ENCODE measurements around the gene CCDC32.

The CCDC32 gene

DNA sequence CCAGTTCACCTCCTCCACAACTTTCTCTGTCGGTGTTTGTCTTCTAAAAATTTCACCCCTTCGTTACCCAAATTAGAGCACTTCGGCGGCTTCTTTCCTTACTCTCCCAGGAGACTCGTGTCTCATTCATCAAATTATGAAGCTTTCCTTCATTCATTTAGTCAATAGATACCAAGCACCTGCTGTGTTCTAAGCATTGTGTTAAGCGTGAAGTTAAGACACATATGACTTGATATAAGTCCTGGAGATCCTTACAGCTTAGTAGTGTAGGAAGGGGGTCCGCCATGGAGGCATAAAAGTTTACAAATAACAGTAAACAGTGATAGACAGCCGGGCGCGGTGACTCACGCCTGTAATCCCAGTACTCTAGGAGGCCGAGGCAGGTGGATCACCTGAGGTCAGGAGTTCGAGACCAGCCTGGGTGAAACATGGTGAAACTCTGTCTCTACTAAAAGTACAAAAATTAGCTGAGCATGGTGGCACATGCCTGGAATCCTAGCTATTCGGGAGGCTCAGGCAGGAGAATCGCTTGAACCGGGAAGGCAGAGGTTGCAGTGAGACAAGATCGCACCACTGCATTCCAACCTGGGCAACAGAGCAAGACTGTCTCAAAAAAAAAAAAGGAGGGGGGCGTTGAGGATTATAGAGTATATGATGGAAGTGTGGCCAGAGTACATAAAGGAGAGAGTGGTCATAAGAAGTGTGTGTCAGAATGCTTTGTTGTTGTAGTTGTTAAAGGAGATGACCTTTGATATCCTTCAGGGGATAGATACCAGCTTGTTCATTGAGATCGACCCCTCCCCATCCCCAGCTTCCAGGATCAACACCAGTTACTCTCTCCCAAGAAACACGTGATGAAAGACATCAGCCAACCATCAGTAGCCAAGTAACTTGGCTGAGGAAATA, 744 bp upstream of the CCDC32 start:
- H2AFZ ChIP-seq (ENCODE audit: low read depth): peak overlapping the region; percentile 99
- H3K4me1 ChIP-seq (ENCODE audit: low read depth, poor library complexity, severe bottlenecking): peaks cover 35% of the 10 kb centered on the region
- no peak overlapping the region for H3K4me3 ChIP-seq (IDR thresholded peaks at IDR 0.05; ENCODE audit: insufficient read depth, low read depth, low read length)
- H4K20me1 ChIP-seq (ENCODE audit: insufficient read depth): no peaks in the 10 kb centered on the region
- no peaks in the 10 kb centered on the region for H3K36me3 ChIP-seq (ENCODE audit: insufficient read depth)
- H3K4me2 ChIP-seq: peak overlapping the region; percentile 42
- TF ChIP-seq, protein P1, sequence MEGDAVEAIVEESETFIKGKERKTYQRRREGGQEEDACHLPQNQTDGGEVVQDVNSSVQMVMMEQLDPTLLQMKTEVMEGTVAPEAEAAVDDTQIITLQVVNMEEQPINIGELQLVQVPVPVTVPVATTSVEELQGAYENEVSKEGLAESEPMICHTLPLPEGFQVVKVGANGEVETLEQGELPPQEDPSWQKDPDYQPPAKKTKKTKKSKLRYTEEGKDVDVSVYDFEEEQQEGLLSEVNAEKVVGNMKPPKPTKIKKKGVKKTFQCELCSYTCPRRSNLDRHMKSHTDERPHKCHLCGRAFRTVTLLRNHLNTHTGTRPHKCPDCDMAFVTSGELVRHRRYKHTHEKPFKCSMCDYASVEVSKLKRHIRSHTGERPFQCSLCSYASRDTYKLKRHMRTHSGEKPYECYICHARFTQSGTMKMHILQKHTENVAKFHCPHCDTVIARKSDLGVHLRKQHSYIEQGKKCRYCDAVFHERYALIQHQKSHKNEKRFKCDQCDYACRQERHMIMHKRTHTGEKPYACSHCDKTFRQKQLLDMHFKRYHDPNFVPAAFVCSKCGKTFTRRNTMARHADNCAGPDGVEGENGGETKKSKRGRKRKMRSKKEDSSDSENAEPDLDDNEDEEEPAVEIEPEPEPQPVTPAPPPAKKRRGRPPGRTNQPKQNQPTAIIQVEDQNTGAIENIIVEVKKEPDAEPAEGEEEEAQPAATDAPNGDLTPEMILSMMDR (conservative IDR thresholded peaks at IDR 0.05; ENCODE audit: low read depth, low read length): no peak
- no peaks in the 10 kb centered on the region; the same call in 1 of the 2 replicates for H3K27me3 ChIP-seq (ENCODE audit: insufficient read depth, low read depth)
- peak overlapping the region; percentile 5; the same call in 1 of the 2 replicates for H3K27ac ChIP-seq
- H3K9ac ChIP-seq: peak overlapping the region; percentile 79; the same call in 1 of the 2 replicates
- H3K79me2 ChIP-seq (ENCODE audit: insufficient read depth, low read depth): peaks cover 23% of the 10 kb centered on the region

- H3K27ac ChIP-seq: no peak overlapping the region
- no peaks in the 10 kb centered on the region; the same call in 1 of the 2 replicates for H3K27me3 ChIP-seq (ENCODE audit: insufficient read depth, low read depth)
- H3K79me2 ChIP-seq (ENCODE audit: insufficient read depth, low read depth): peaks cover 12% of the 10 kb centered on the region; the same call in 1 of the 2 replicates
- no peaks in the 10 kb centered on the region for H3K36me3 ChIP-seq (ENCODE audit: insufficient read depth)
- TF ChIP-seq, protein P1 (conservative IDR thresholded peaks at IDR 0.05; ENCODE audit: low read depth, low read length): no peak
- no peak overlapping the region for H3K9ac ChIP-seq
- no peak overlapping the region for H2AFZ ChIP-seq (ENCODE audit: low read depth)
- H3K4me1 ChIP-seq (ENCODE audit: low read depth, poor library complexity, severe bottlenecking): peaks cover 30% of the 10 kb centered on the region
- no peak overlapping the region for H3K4me3 ChIP-seq (IDR thresholded peaks at IDR 0.05; ENCODE audit: insufficient read depth, low read depth, low read length)
- no peaks in the 10 kb centered on the region for H4K20me1 ChIP-seq (ENCODE audit: insufficient read depth)
- H3K4me2 ChIP-seq: no peak overlapping the region
Measured at GRCh38 chr15:40563426-40563825, 1.4 kb downstream of the CCDC32 start.

GRCh38 chr15:40562691-40563090, 2.2 kb downstream of the CCDC32 start:
- Histone ChIP-seq H3K79me2 (ENCODE audit: insufficient read depth, low read depth) (peaks cover 12% of the 10 kb centered on the region; the same call in 1 of the 2 replicates), H3K27ac (no peak overlapping the region), H3K27me3 (ENCODE audit: insufficient read depth, low read depth) (no peaks in the 10 kb centered on the region; the same call in 1 of the 2 replicates), H2AFZ (ENCODE audit: low read depth) (no peak overlapping the region), H3K9ac (no peak overlapping the region), H3K36me3 (ENCODE audit: insufficient read depth) (no peaks in the 10 kb centered on the region), H3K4me3 (IDR thresholded peaks at IDR 0.05; ENCODE audit: insufficient read depth, low read depth, low read length) (no peak overlapping the region), H3K4me2 (no peak overlapping the region), H4K20me1 (ENCODE audit: insufficient read depth) (no peaks in the 10 kb centered on the region), H3K4me1 (ENCODE audit: low read depth, poor library complexity, severe bottlenecking) (peaks cover 31% of the 10 kb centered on the region)
- TF ChIP-seq, protein P1 (conservative IDR thresholded peaks at IDR 0.05; ENCODE audit: low read depth, low read length): no peak

- H3K9ac ChIP-seq: no peak overlapping the region
- no peak overlapping the region for H2AFZ ChIP-seq (ENCODE audit: low read depth)
- TF ChIP-seq, protein P1 (conservative IDR thresholded peaks at IDR 0.05; ENCODE audit: low read depth, low read length): no peak
- peaks cover 12% of the 10 kb centered on the region; the same call in 1 of the 2 replicates for H3K79me2 ChIP-seq (ENCODE audit: insufficient read depth, low read depth)
- H3K4me2 ChIP-seq: no peak overlapping the region
- no peak overlapping the region for H3K4me3 ChIP-seq (IDR thresholded peaks at IDR 0.05; ENCODE audit: insufficient read depth, low read depth, low read length)
- H3K4me1 ChIP-seq (ENCODE audit: low read depth, poor library complexity, severe bottlenecking): peaks cover 14% of the 10 kb centered on the region
- H3K27ac ChIP-seq: no peak overlapping the region
- H3K27me3 ChIP-seq (ENCODE audit: insufficient read depth, low read depth): no peaks in the 10 kb centered on the region
- no peaks in the 10 kb centered on the region for H3K36me3 ChIP-seq (ENCODE audit: insufficient read depth)
- no peaks in the 10 kb centered on the region for H4K20me1 ChIP-seq (ENCODE audit: insufficient read depth)
Measured at GRCh38 chr15:40558952-40559742, 5.7 kb downstream of the CCDC32 start.

Data from KMS-11 (cell line).